NCI-H2029 (cell line): ENCODE results near the gene FN1.
"Not testable (repeated sequence)": the region's sequence is repeated elsewhere in the genome, so short reads cannot be mapped to it uniquely, and the experiment has no call there.

ENCODE experiments used
- DNase-seq: peaks from one replicate; lab custom pipeline; 2025; lab: John Stamatoyannopoulos, UW

The FN1 gene

DNA sequence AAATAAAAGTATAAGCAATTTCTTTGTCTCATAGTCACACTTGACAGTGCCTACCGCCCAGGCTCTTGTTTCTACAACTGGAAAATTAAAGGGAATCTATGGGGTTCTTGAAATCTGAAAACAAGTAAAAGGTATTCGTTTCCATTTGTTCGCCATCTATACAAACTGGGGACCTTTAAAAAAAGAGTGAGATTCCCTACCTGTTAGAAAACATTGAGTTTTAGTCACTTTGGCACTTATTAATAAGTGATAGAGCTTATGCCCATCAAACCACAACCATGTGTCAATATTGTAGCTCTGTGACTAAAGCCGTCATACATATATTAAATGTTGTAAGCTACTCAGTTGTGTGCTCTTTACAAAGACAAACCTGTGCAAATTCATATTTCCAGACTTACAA lies 13.2 kb downstream of the FN1 start:
- no peak for DNase-seq

DNA sequence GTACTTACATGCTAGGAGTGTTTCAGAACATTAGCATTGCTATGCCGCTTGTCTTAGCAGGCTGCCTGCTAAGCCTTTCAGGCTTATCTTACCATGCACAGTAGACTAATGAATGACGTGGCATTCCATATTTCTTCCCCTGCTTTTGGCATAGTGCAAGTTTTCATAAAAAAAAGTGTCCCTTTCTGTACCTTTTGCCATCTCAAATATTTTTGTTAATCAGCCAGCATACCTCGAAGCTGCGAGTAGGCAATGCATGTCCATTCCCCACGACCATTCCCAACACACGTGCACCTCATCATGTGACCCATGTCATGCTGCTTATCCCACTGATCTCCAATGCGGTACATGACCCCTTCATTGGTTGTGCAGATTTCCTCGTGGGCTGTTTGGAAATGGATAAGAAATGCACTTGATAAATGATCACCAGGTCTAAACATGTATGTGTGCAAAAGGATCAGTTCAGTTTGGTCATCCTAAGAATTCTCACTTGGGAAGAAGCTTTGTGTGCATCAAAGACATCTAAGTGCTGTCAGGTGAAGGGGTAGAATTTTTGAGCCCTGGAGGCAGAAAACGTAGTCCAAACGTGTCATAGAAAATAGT lies 13.9 kb downstream of the FN1 start:
- no peak for DNase-seq

GRCh38 chr2:215420471-215420935 lies 15.4 kb downstream of the FN1 start:
- no peak for DNase-seq

DNA sequence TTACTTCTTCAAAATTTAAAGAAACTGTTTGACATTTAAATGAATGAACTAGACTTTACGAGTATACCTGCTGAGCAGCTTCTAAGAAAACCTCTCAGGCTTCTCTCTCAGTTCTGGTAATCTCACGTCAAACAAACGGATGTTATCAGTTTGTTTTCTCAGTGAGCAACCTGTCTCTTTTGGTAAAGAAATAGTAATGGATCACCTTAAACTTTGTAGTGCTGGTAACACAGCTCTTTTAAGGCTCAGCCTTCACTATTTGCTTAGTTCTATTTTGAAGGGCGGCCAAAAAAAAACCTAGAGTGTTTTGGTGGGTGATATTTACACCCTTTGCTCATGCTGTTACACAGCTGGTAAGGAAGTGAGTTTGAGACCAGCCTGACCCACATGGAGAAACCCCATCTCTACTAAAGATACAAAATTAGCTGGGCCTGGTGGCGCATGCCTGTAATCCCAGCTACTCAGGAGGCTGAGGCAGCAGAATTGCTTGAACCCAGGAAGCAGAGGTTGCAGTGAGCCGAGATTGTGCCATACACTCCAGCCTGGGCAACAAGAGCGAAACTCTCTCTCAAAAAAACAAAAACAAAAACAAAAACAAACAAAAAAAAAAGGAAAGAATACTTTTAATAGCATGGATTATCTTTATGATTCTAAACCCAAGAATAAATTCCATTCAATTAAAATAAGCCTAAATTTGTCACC lies 15.9 kb downstream of the FN1 start:
- no peak for DNase-seq

GRCh38 chr2:215419113-215419512 lies 16.8 kb downstream of the FN1 start:
- no peak for DNase-seq

DNA sequence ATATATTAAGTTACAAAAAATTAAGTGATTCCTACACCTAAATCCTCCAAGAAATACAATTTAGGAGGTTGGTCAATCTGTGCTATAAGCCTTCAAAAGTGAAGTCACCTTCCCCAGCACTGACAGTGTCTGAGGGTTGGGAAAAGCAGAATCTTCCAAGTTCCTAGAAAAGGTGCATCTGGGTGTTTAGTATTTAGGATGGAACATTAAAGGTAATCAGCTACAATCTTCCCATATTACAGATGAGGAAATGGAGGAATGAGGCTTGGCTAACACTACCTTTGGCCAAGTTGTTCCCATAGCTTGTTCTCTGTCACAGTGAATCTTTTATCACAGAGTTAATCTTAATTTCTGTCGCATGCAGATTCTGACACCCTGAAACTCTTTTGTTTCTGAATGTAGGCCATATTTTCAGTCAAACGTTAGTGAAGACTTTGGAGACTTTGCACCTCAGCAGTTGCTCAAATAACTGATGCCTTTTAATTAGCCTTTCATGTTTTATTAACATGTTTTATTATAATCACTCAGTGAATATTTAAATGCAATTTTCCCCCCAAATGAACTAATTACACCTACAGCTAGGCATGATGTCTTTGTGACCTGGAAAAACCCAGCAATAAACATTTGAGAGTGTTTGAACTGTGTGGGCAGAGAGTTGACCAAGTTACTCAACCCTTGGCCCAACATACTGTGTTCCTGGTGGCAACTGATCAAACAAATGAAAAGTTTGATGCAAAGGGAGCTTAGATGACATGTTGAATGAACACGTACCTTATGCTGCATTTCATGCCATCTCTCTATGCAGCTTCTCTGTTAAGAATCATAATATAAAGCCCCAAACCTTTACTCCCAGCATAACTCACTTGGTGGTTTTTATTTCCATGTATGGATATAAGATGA lies 17.6 kb downstream of the FN1 start:
- no peak for DNase-seq

DNA sequence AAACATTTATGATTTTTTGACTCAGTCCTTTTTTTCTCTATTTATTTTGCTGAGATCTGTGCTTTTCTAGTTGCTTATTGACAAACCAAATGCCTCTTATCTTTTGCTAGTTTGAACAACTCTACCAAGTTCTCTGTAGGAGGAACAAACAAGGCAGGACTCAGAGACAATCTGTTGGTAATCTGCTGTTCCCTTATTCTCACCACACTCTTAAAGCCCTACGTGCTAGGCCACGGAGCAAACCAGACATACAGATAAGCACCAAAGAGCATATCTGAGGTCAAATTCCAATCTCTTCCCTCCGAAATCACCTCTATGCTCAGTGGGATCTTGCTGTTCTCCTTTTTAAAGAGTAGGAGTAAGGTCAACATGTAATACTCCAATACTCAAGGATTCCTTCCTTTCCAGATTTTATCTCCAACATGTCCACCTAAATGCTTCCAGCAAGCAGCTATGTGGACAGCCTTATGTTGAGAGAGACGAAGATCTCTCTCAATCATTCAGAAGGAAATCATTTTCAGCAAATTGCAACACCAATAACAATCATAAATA lies 18.4 kb downstream of the FN1 start:
- no peak for DNase-seq

GRCh38 chr2:215416656-215417055 lies 19.2 kb downstream of the FN1 start:
- DNase-seq, result no peak

- no peak for DNase-seq
Observed at GRCh38 chr2:215415820-215416577, 19.9 kb downstream of the FN1 start.

DNA sequence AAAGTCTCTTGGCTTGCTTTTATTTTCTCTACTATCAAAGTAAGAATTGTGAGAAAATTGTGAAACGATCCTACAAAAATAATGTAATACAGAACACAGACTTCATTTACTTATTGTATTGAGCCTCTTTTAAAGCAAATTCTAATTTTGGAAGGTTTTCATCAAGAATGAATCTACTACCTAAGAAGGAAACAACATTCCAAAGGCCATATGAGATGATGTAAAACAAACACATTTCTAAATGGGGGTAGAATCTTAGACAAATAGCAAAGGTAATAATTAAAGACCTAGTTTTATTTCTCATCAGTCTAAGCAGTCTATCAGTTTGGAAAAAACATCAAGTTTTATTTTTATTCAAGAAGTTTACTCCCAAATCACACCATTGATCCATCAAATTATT lies 20.6 kb downstream of the FN1 start:
- DNase-seq, result no peak

DNA sequence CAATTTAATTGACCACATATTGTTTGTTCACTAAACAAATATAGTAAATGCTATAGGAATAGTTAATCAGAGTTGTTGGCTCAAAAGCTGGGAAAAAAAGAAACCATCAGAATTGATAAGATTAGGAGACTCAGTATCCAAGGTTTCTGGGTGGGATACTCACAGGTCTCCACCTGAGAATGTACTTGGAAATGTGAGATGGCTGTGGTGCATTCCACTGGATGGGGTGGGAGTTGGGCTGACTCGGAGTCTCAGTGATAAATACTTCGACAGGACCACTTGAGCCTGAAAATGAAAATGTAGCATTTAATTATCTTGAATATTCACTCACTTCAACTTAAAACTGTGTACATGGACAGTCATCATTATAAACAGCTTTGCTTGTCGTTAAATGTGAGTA lies 21.2 kb downstream of the FN1 start:
- DNase-seq, result no peak

GRCh38 chr2:215413974-215414373 lies 21.9 kb downstream of the FN1 start:
- no peak for DNase-seq

DNA sequence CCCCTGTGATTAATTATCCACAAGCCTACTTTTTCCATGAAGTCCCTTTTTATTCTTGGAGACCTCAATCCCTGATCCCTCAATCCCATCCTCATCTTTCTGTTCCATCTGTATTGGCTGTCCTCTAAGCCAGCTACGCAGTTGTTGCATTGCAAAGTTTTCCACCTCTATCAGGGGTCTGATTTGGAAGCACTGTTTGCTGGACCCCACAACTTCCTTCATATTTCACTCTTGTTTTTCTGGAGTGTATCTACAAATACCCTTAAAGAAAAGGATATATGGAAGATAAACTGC lies 22.4 kb downstream of the FN1 start:
- no peak for DNase-seq

GRCh38 chr2:215411941-215412743 lies 23.7 kb downstream of the FN1 start:
- no peak for DNase-seq

- no peak for DNase-seq
Observed at GRCh38 chr2:215410932-215411285, 25.0 kb downstream of the FN1 start.

DNA sequence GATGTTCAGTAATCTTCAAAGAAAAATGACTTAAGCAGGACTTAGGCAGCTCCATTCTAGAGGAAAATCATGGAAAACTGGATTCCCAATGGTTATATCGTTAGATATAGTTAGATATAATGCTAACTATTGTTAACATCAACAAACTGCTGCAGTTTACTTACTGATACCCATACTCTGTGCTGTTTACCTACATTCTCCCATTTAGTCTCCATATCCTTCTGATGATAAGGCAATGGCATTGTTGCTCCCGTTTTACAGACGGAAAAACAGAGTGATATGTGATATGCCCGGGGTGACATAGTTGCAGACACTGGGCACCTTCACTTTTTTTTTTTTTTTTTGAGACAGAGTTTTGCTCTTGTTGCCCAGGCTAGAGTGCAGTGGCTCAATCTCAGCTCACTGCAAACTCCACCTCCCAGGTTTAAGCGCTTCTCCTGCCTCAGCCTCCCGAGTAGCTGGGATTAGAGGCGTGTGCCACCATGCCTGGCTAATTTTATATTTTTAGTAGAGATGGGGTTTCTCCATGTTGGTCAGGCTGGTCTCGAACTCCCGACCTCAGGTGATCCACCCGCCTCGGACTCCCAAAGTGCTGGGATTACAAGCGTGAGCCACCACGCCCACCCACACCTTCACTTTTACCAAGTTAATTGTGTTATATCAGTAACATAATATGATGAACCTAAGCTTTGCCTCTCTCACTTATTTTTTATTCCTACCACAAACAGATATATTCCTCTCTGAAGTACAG lies 25.5 kb downstream of the FN1 start:
- not testable (repeated sequence) for DNase-seq

DNA sequence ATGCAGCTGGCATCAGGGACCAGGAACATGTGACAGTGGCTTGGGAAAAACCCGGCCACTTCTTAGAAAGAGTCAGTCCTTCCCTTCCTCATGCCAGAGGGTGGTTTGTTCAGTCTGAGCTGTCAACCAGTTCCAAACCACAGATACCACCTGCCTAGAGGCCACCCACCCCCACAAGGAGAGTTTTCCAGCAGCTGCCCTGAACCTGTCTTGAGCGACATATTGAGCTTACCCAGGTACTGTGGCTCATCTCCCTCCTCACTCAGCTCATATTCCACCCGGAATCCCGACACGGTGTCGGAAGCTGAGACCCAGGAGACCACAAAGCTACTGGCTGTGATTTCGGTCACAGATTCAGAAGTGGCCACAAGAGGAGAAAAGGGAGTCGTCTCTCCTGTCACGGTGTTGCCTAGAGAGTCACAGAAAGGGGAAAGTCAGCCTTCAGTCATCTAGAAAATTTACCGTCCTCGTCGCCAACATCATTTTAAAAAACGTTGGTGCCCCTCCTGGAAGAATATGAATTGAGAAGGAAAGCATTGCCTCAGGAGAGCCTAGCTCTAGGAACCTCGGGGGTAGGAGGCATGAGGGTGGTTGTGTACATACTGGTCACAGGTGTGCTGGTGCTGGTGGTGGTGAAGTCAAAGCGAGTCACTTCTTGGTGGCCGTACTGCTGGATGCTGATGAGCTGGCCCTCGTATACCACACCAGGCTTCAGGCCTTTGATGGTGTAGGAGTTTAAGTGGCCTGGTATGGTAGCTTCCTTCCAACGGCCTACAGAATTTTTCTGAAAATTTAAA lies 26.3 kb downstream of the FN1 start:
- DNase-seq, result no peak

DNA sequence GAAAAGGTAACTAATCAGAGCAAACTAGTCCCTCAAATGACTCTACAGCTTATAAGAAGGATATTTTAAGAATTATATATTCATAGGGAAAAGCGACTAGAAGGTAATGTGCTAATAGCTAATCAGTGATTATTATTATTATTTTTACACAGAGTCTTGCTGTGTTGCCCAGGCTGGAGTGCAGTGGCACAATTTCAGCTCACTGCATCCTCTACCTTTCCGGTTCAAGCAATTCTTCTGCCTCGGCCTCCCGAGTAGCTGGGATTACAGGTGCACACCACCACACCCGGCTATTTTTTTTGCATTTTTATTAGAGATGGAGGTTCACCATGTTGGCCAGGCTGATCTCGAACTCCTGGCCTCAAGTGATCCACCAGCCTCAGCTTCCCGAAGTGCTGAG lies 27.4 kb downstream of the FN1 start:
- not testable (repeated sequence) for DNase-seq

DNA sequence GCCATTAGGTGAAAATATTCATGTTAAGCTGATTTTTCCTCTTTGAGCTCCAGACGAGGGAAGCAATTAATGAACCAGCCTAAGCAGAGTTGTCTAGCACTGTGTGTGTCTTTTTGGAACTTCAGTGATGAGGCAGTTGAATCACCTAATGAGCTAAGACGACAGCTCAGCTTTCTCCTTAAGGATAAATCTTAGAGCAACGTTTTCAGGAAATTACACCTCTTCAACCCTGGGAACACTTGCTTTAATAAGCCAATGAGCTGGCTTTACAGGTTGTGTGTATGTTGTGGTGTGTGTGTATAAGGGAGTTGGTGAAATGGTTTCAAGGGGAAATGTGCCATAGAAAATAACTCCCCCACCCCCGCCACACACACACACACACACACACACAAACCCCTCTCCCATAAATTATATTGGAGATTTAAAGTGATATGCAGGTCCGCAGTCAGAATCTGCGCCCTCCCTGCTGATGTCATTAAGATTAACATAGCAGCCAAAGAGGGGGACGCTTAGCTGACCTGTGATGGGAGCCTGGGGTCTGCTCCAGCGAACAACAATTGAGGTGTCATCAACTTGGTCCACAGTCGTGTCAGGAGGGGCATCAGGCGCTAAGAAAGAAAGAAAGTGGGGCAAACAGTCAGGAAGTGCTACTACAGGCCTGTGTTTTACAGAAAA lies 28.1 kb downstream of the FN1 start:
- DNase-seq, result no peak
